Skeletal muscle tissue (tissue), 4 donors: ENCODE results near the gene WRNIP1. TPM values are rescaled to one million over a fixed set of nuclear protein-coding genes. Genes with fewer than 3 reads are reported as not detected.
A peak's percentile ranks its signal among the peaks of the same experiment; 100 is the strongest.

ENCODE experiments used
- H3K27ac ChIP-seq: one replicate; pipeline ENCODE4 v1.7.0; 2013; ENCODE audit warnings: mild to moderate bottlenecking, low read depth, low read length, inconsistent platforms
- H3K27me3 ChIP-seq, 3 donors: one replicate each; pipeline ENCODE4 v1.7.0; 2013; ENCODE audit warnings: low read length in 3 of 3; ENCODE audit not compliant: control insufficient read depth in 3 of 3, insufficient read depth in 3 of 3
- H3K36me3 ChIP-seq, 3 donors: one replicate each; pipeline ENCODE4 v1.7.0; 2013; ENCODE audit warnings: low read length in 3 of 3; ENCODE audit not compliant: control insufficient read depth in 3 of 3, insufficient read depth in 3 of 3
- H3K4me1 ChIP-seq, 3 donors: one replicate each; pipeline ENCODE4 v1.7.0; 2013; ENCODE audit warnings: low read length in 3 of 3, mild to moderate bottlenecking in 3 of 3; ENCODE audit not compliant: control insufficient read depth in 3 of 3, insufficient read depth in 3 of 3
- H3K4me3 ChIP-seq, 3 donors: one replicate each; pipeline ENCODE4 v1.7.0; 2013; ENCODE audit warnings: low read length in 3 of 3
- H3K9ac ChIP-seq, 3 donors: one replicate each; pipeline ENCODE4 v1.7.0; 2013; ENCODE audit warnings: low read length in 3 of 3, mild to moderate bottlenecking in 3 of 3, moderate library complexity in 2 of 3, low read depth in 1 of 3
- H3K9me3 ChIP-seq, 3 donors: one replicate each; pipeline ENCODE4 v1.7.0; 2013; ENCODE audit warnings: low read length in 3 of 3; ENCODE audit not compliant: control insufficient read depth in 3 of 3
- total RNA-seq: library from RNA; depleted of rRNA; stranded (reverse); fragments of >200 nt; gene quantifications from one replicate; pipeline ENCODE4 v1.2.3, GENCODE V29; 2014
- donor health status: Osteomylitis.

Gene WRNIP1
- total RNA-seq, 1 donor from 2014 or later: 27.7 TPM

- no peak overlapping the region for H3K27ac ChIP-seq
- H3K36me3 ChIP-seq: no peaks in the 10 kb centered on the region
- H3K9me3 ChIP-seq: no peaks in the 10 kb centered on the region
- H3K4me1 ChIP-seq: peaks cover 34 to 63% (median 46%) of the 10 kb centered on the region in 3 donors
- H3K27me3 ChIP-seq: no peaks in the 10 kb centered on the region
- H3K9ac ChIP-seq: no peak overlapping the region
- no peak overlapping the region for H3K4me3 ChIP-seq
Measured at GRCh38 chr6:2730353-2731107, 34.7 kb upstream of the WRNIP1 start.

DNA sequence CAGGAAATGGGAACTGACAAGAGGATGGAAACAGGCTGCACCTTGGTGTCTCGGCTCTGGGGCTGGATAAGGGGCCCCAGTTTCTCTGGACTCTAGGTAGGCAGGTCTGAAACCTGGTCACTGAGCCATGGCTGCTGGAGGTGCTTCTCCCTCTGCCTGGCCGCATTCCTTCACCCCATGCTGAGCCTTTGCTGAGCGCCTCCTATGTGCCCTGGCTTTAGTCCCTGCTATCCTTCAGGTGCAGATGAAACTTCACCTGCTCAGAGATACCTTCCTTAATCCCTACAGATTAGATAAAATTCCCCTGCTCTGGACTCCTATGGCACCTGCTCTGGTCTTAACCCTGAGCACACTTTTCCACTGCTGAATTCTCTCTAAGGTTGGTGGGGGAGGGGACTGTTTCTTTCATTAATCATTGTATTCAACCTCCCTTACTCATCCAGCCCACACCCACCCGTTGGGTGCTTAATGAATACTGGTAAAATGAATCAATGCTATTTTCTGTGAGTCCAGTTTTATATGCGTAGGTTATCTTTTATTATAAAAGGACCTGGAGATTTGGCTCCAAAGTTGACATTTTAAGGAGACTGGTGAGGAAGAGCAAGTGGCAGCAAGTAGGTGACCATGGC, 33.8 kb upstream of the WRNIP1 start:
- Histone ChIP-seq H3K9ac (peak overlapping the region in 2 of 3 donors; percentile 23 to 70), H3K27ac (no peak overlapping the region), H3K4me1 (peaks cover 34 to 60% (median 46%) of the 10 kb centered on the region in 3 donors), H3K9me3 (no peaks in the 10 kb centered on the region), H3K36me3 (no peaks in the 10 kb centered on the region), H3K27me3 (no peaks in the 10 kb centered on the region), H3K4me3 (no peak overlapping the region)

DNA sequence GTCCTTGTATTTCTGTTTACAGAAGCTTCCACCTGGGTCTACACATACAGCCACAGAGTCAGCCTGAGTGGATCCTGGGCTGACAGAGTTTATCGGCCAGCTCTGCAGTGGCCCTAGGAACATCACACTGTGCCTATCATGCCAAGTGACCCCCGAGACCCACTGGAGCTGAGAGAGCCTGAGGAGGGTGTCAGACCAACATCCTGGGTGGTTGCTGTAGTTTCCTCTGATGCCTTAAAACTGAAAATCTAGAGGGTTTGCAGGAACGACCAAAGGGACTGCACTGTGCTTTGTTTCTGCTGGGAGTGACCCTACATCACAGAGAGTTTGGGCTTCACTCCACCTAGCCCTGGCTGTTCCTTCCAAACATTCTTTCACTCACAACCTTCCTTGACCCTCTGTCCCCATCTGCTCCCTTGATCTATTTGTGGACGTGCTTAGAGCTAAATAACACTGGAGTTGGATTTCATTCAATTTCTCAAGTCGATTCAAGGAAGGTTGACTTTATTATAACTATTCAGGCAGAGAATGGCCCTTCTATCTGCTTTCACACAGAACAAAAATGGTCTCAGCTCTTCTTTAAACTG, 32.6 kb upstream of the WRNIP1 start:
- Histone ChIP-seq H3K27ac (peak overlapping the region; percentile 38), H3K36me3 (no peaks in the 10 kb centered on the region), H3K4me1 (peaks cover 34 to 60% (median 46%) of the 10 kb centered on the region in 3 donors), H3K9ac (peak overlapping the region in 2 of 3 donors; percentile 42 to 70), H3K4me3 (peak overlapping the region; percentile 30 to 36 (median 33)), H3K9me3 (no peaks in the 10 kb centered on the region), H3K27me3 (no peaks in the 10 kb centered on the region)

- Histone ChIP-seq H3K4me1 (peaks cover 34 to 60% (median 46%) of the 10 kb centered on the region in 3 donors), H3K4me3 (peak overlapping the region in 2 of 3 donors; percentile 30 to 33), H3K9ac (peak overlapping the region in 1 of 3 donors; percentile 61)
Measured at GRCh38 chr6:2733324-2733723, 31.9 kb upstream of the WRNIP1 start.

DNA sequence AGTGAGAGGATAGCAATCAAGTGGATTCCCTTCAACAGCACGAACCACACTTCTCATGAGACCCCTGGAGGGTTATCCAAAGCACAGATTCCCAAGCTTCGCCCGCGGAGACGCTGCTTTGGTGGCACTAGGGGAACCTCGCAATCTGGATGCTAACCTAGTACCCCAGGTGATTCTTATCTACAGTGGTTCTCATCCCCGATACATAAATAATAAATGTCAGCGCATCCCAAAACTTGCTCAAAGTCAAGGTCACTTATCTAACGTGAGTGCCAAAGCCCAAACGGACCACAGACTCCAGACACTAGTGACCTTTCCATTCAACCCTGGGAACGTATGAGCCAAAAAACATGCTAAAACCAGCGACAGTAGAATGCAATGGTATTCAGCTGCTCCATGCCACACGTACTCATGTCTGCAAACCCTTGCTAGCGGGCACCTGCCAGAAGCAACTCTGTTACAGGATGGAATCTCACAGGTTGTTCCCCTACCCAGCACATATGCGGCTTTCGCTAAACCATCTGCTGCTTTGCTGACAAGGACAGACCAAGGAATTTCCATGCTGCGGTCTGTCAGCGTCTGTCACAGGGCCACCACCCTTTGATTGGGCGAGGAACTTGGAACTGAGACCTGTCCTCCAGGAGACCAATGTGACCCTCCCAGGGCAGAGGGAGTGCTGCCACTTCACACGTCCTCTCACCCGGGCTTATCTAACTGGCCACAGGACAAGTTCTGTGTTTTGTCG, 31.3 kb upstream of the WRNIP1 start:
- Histone ChIP-seq H3K9ac (peak overlapping the region in 2 of 3 donors; percentile 22 to 61), H3K27ac (peak overlapping the region; percentile 38), H3K27me3 (no peaks in the 10 kb centered on the region), H3K4me1 (peaks cover 34 to 57% (median 46%) of the 10 kb centered on the region in 3 donors), H3K36me3 (no peaks in the 10 kb centered on the region), H3K4me3 (peak overlapping the region in 1 of 3 donors; percentile 33), H3K9me3 (no peaks in the 10 kb centered on the region)

More at GRCh38 chr6:2733324-2733723, 31.9 kb upstream of the WRNIP1 start:
- Histone ChIP-seq H3K27ac (peak overlapping the region; percentile 38), H3K9me3 (no peaks in the 10 kb centered on the region), H3K36me3 (no peaks in the 10 kb centered on the region), H3K27me3 (no peaks in the 10 kb centered on the region)

DNA sequence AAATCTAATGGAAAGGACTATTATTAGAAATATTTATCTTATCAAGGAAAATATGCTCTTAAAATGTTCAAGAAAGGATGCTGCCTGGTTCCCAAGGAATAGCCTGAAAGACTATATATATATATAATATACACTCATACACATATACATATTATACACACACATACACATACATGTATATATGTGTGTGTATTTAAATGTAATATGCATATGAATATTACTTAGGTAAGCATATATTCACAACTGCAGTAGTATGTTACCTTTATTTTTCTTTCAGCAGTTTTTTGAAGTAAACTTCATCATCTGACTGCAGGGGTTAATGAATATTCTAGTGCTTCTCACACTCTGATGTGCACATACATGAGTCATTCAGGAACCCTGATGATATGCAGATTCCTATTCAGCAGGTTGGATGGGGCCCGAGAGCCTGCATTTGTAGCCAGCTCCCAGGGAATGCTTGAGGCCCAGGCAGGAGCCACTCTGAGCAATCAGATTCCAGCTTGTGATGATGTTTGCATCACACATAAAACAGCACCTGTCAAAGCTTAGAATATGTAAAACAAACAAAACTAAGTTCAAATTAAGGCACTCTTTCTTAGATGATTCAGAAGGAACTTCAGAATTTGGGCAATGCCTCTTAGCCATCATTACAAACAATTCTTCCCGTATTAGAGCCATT, 30.6 kb upstream of the WRNIP1 start:
- H3K9me3 ChIP-seq: no peaks in the 10 kb centered on the region
- H3K36me3 ChIP-seq: no peaks in the 10 kb centered on the region
- no peaks in the 10 kb centered on the region for H3K27me3 ChIP-seq
- peaks cover 34 to 54% (median 53%) of the 10 kb centered on the region in 3 donors for H3K4me1 ChIP-seq
- H3K9ac ChIP-seq: no peak overlapping the region
- H3K4me3 ChIP-seq: no peak overlapping the region
- no peak overlapping the region for H3K27ac ChIP-seq

DNA sequence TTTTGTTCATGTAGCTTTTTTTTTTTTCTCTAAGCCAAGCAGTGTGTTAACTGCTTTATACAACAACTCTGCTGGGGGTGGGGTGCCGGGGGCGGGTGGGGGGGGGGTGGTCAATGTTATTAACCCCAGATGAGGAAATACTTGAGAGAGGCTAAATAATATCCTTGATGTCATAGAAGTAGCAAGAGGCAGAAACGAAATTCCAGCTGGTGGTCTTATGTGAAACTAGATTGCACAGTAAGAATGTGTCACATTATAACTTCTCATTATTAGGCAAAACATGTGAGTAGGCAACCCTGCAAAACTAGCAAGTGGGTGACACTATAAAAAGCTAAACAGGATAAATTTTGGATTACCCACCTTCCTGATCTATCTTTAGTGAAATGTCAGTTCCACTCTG, 27.3 kb upstream of the WRNIP1 start:
- Histone ChIP-seq H3K9me3 (no peaks in the 10 kb centered on the region), H3K4me3 (no peak overlapping the region), H3K4me1 (peaks cover 16 to 39% (median 38%) of the 10 kb centered on the region in 3 donors), H3K9ac (no peak overlapping the region), H3K27me3 (no peaks in the 10 kb centered on the region), H3K27ac (no peak overlapping the region), H3K36me3 (no peaks in the 10 kb centered on the region)

GRCh38 chr6:2738373-2738979, 26.7 kb upstream of the WRNIP1 start:
- H3K36me3 ChIP-seq: no peaks in the 10 kb centered on the region

GRCh38 chr6:2739335-2739734, 25.9 kb upstream of the WRNIP1 start:
- Histone ChIP-seq H3K4me3 (no peak overlapping the region), H3K27me3 (no peaks in the 10 kb centered on the region), H3K36me3 (no peaks in the 10 kb centered on the region), H3K27ac (no peak overlapping the region), H3K9me3 (no peaks in the 10 kb centered on the region), H3K4me1 (peaks cover 16 to 39% (median 33%) of the 10 kb centered on the region in 3 donors), H3K9ac (no peak overlapping the region)

More at GRCh38 chr6:2738373-2738979, 26.7 kb upstream of the WRNIP1 start:
- Histone ChIP-seq H3K4me3 (no peak overlapping the region), H3K9ac (no peak overlapping the region), H3K27me3 (no peaks in the 10 kb centered on the region), H3K9me3 (no peaks in the 10 kb centered on the region), H3K4me1 (peaks cover 14 to 39% (median 32%) of the 10 kb centered on the region in 3 donors), H3K27ac (no peak overlapping the region)
